Activated T-cell treated with anti-CD3 and anti-CD28 coated beads for 1 hour (primary cell): ENCODE data around the gene CSH1.
A peak's percentile ranks its signal among the peaks of the same experiment; 100 is the strongest.
"Not testable (repeated sequence)": the region's sequence is repeated elsewhere in the genome, so short reads cannot be mapped to it uniquely, and the experiment has no call there.

ENCODE experiments used
- DNase-seq: peaks from one replicate; pipeline ENCODE4 v3.0.0-alpha.2; 2020; ENCODE audit warnings: low read depth

Gene CSH1

GRCh38 chr17:63896524-63897354 is at the start of gene CSH1:
Gene CSH1, minus strand, starts transcription at chr17:63896574. Its CDS starts 63 bp downstream, at chr17:63896511.
- not testable (repeated sequence) for DNase-seq

GRCh38 chr17:63945784-63946439 is 49.5 kb upstream of the CSH1 start:
- no peak for DNase-seq

- no peak for DNase-seq
These were observed 48.5 kb upstream of the CSH1 start for GRCh38 chr17:63944736-63945499.

GRCh38 chr17:63943745-63944144 is 47.4 kb upstream of the CSH1 start:
- DNase-seq: no peak

- no peak for DNase-seq
These were observed 46.1 kb upstream of the CSH1 start for GRCh38 chr17:63942309-63942985.

GRCh38 chr17:63941751-63942150 is 45.4 kb upstream of the CSH1 start:
- DNase-seq: no peak

GRCh38 chr17:63941162-63941561 is 44.8 kb upstream of the CSH1 start:
- no peak for DNase-seq

- no peak for DNase-seq
These were observed 44.2 kb upstream of the CSH1 start for GRCh38 chr17:63940584-63940983.

GRCh38 chr17:63939884-63940283 is 43.5 kb upstream of the CSH1 start:
- DNase-seq: no peak

- no peak for DNase-seq
These were observed 43.0 kb upstream of the CSH1 start for GRCh38 chr17:63939401-63939800.

GRCh38 chr17:63937920-63938319 is 41.5 kb upstream of the CSH1 start:
- DNase-seq: no peak

- DNase-seq: no peak
These were observed 40.9 kb upstream of the CSH1 start for GRCh38 chr17:63937319-63937718.

- no peak for DNase-seq
These were observed 38.1 kb upstream of the CSH1 start for GRCh38 chr17:63934183-63935112.

GRCh38 chr17:63933598-63933997 is 37.2 kb upstream of the CSH1 start:
- no peak for DNase-seq

- DNase-seq: no peak
These were observed 36.3 kb upstream of the CSH1 start for GRCh38 chr17:63932721-63933120.

GRCh38 chr17:63931981-63932561 is 35.7 kb upstream of the CSH1 start, which contains the start of gene CD79B:
Gene CD79B, minus strand, starts transcription at chr17:63932331. Its CDS starts 70 bp downstream, at chr17:63932261.
- DNase-seq: no peak

GRCh38 chr17:63930951-63931575 is 34.7 kb upstream of the CSH1 start:
- DNase-seq: peak; percentile 52

- no peak for DNase-seq
These were observed 33.7 kb upstream of the CSH1 start for GRCh38 chr17:63929860-63930766.
